ENCODE data around the gene MASP1. TPM values are rescaled to one million over a fixed set of nuclear protein-coding genes. Genes with fewer than 3 reads are reported as not detected.

MASP1 gene
- total RNA-seq, 1 experiment from 2014 or later, result 1.0 TPM

- no CpG with 5 or more reads among the region's 3 CpGs for WGBS (ENCODE audit: extremely low coverage, insufficient read length, low lambda C conversion rate)
- H3K79me2 ChIP-seq (ENCODE audit: insufficient read depth, low read length), result no peaks in the 10 kb centered on the region
- no peak overlapping the region for H3K56ac ChIP-seq (ENCODE audit: insufficient read length, low read depth, low read length)
- H3K27me3 Mint-ChIP-seq (ENCODE audit: low read depth), result no peaks in the 10 kb centered on the region
- H3K23me2 ChIP-seq (ENCODE audit: insufficient read length, low read depth, low read length, poor library complexity, severe bottlenecking), result no peaks in the 10 kb centered on the region
- no peaks in the 10 kb centered on the region for H3K9me3 Mint-ChIP-seq
- H4K5ac ChIP-seq (ENCODE audit: insufficient read length, low read depth, low read length), result no peak overlapping the region
- no peaks in the 10 kb centered on the region for H3K79me1 ChIP-seq (ENCODE audit: insufficient read depth, low read depth, low read length, poor library complexity, severe bottlenecking)
- H2BK20ac ChIP-seq (ENCODE audit: low read depth, low read length, poor library complexity, severe bottlenecking), result no peak overlapping the region
- H2BK12ac ChIP-seq (ENCODE audit: insufficient read length, low read depth, low read length), result no peak overlapping the region
- no peak overlapping the region for H3K27ac ChIP-seq (ENCODE audit: insufficient read length, low read depth, low read length)
- no peak overlapping the region for H4K8ac ChIP-seq (replicated peaks; ENCODE audit: insufficient read length, low read depth, low read length)
- no peak overlapping the region for H2BK15ac ChIP-seq (ENCODE audit: low read depth, low read length)
- no peak overlapping the region for H3T11ph ChIP-seq (ENCODE audit: low read length)
- H3K4ac ChIP-seq (ENCODE audit: low read depth, low read length), result no peak overlapping the region
- no peak overlapping the region for H2BK120ac ChIP-seq (ENCODE audit: low read depth, low read length, poor library complexity, severe bottlenecking)
- no peak for DNase-seq
- no peak for TF ChIP-seq CTCF (conservative IDR thresholded peaks at IDR 0.05)
- H4K91ac ChIP-seq (ENCODE audit: insufficient read length, low read depth, low read length), result no peak overlapping the region
- no peaks in the 10 kb centered on the region for H3K4me1 ChIP-seq (ENCODE audit: insufficient read depth, low read length)
- H3K9ac ChIP-seq (ENCODE audit: extremely low read depth, insufficient read length, low read length), result no peak overlapping the region
- no peak overlapping the region for H3K23ac ChIP-seq (ENCODE audit: insufficient read length, low read depth, low read length)
- H3K4me1 Mint-ChIP-seq, result peaks cover 6 to 11% of the 10 kb centered on the region in 2 experiments
- H3K4me3 Mint-ChIP-seq, result no peak overlapping the region
- no peak overlapping the region for H3K18ac ChIP-seq (ENCODE audit: insufficient read length, low read depth, low read length)
- H2BK5ac ChIP-seq (ENCODE audit: insufficient read length, low read length), result no peak overlapping the region
- H2AK5ac ChIP-seq (ENCODE audit: insufficient read length, low read length), result no peak overlapping the region
- H3K4me2 ChIP-seq (ENCODE audit: insufficient read depth, insufficient read length, low read length), result no peak overlapping the region
- no peaks in the 10 kb centered on the region for H3K27me3 ChIP-seq (ENCODE audit: insufficient read depth, low read length)
- no peaks in the 10 kb centered on the region for H3K36me3 Mint-ChIP-seq (ENCODE audit: insufficient read depth in 1 of 3, low read depth in 3 of 3)
- no peak overlapping the region for H3K14ac ChIP-seq (ENCODE audit: insufficient read depth, low read length)
- no peaks in the 10 kb centered on the region for H3K9me3 ChIP-seq (ENCODE audit: control insufficient read depth, low read depth, low read length)
- no peak overlapping the region for H3K27ac Mint-ChIP-seq
- no peak overlapping the region for H2AFZ ChIP-seq (ENCODE audit: low read length)
- H4K20me1 ChIP-seq (ENCODE audit: control insufficient read depth, insufficient read depth, insufficient read length), result no peaks in the 10 kb centered on the region
Observed at GRCh38 chr3:187261541-187261969, 30.0 kb downstream of the MASP1 start.

Data from H9 (cell line).